H1 (cell line): ENCODE results near the gene BAZ1B. TPM values are rescaled to one million over a fixed set of nuclear protein-coding genes. Genes with fewer than 3 reads are reported as not detected.

ENCODE experiments used
- ASH2L ChIP-seq: fragments of 200-600, 300-600 bp; sonication (generic); IDR thresholded peaks from one replicate; pipeline ENCODE4 v1.7.1; 2017; ENCODE audit warnings: low read length
- RBBP5 ChIP-seq: IDR thresholded peaks from 2 replicates; pipeline ENCODE4 v1.7.1; 2012; ENCODE audit warnings: low read depth, mild to moderate bottlenecking, inconsistent platforms, low read length, moderate library complexity, borderline replicate concordance
- polyA plus RNA-seq, 7 experiments: library from polyadenylated mRNA; depleted of rRNA in 3 of 7; stranded (reverse) in 5 of 7; unstranded in 2 of 7; fragments of >200 nt in 5 of 7; fragments of 200-250 nt in 2 of 7; gene quantifications; 1 replicate in 5 of 7; 2 replicates in 1 of 7; 4 replicates in 1 of 7; pipeline versions ENCODE4 v1.2.1 to v1.2.3, GENCODE V29; 2011 to 2013; ENCODE audit warnings: missing spikeins in 2 of 7, mixed read lengths in 2 of 7
- total RNA-seq: library from RNA; stranded (reverse); fragmentation: NEBNext Ultra II Directional; extraction: Animal tissue kit (Norgen Biotek cat#: 25700); gene quantifications from 2 replicates; pipeline ENCODE4 v1.2.1, GENCODE V29; 2021

BAZ1B gene
- total and polyA plus RNA-seq, 2 of the 8 experiments (the other 6 are each of a cell fraction or from before 2014, with no cell fraction given), result 21.0 to 86.8 TPM

DNA sequence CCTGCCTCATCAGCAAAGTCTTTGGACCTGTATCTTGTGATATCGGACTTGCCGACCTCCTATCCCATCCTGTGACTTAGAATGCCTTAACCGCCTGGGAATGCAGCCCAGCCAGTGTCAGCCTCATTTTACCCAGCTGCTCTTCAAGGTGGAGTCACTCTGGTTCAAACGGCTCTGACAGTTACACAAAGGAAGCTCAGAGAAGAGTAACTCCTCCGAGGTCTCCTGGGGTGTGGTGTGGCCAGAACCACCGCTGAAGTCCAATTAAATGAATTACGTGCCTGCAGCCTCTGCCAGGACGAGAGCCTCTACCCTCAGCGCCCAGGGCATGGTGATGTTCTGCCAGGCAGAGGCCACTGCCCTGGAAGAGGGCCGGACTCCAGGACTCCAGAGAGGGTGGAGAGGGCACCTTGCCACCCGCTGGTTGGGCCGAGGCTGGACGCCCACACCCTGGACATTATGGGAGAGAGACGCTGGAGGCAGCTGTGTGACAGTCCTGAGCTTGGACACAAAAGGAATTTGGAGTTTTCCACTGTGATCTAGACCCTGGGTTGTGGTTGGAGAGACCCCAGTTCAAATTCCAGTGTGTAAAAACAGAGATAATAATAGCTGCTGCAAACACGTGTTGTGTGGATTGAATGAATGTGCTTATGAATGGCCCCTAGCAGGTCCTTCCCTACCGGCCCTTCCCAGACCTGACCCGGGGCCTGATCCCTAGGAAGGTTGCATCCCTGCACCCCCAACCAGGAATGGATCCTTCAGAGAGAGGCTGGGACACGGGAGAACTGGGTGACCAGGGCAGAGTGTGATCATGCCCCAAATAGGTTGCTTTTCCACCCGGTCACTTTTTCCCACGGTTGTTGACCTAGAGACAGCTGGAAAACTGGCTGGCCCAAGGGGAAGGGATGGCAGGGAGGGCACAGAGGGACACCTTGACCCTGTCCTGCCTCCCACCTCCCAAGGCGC is 126.3 kb downstream of the BAZ1B start (continued):
- no peak for TF ChIP-seq ASH2L
- TF ChIP-seq RBBP5, result no peak
- TF ChIP-seq, all 59 proteins: peak for 0
